GM19452 (cell line): ENCODE results near the gene TOX3.

Experiments
- ATAC-seq: cut with Tn5 transposase; IDR thresholded peaks from one replicate; pipeline ENCODE4 v1.9.1; 2021; ENCODE audit not compliant: unreplicated experiment

The TOX3 gene

GRCh38 chr16:52494145-52494544 is 52.8 kb downstream of the TOX3 start:
- no peak for ATAC-seq

GRCh38 chr16:52492789-52493357 is 54.1 kb downstream of the TOX3 start:
- no peak for ATAC-seq

DNA sequence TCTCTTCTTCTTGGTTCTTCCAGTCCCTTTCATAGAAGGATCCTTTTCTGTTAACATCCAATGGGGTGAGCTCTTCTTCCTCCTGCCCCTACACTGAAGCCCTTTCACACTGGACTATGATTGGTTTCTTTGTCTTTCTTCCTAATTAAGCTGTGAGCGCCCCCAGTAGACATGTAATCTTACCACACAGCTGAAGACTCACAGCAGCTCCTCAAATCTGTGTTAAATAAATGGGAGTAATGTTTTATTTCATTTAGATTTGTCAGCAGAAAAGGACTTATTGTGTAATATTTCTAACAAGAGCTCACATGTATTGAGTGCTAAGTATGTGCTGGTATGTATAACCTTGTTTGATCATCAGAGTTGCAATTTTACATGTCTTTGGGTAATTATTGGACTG is 55.7 kb downstream of the TOX3 start:
- ATAC-seq: no peak

GRCh38 chr16:52489894-52490293 is 57.0 kb downstream of the TOX3 start:
- no peak for ATAC-seq

DNA sequence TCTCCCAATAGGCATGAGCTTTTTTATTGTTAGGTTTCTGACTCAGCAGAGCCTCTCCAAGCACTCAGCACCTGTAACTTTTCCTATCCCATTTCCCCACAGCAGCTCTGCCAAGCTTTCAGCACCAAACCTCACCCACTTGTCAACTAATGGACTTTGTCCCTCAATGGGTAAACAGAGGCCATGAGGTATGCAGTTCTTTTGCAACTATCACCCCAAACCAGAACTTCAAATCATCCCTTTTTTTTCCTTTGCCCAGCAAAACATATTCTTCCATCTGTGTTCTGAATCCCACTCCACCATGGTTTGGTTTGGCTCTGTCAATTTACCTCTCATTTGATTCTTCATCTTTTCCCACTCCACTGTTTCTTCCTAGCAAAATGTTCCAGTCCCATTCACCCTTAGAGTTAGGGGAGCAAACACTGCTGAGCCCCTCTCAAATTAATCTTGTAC is 58.1 kb downstream of the TOX3 start:
- no peak for ATAC-seq

DNA sequence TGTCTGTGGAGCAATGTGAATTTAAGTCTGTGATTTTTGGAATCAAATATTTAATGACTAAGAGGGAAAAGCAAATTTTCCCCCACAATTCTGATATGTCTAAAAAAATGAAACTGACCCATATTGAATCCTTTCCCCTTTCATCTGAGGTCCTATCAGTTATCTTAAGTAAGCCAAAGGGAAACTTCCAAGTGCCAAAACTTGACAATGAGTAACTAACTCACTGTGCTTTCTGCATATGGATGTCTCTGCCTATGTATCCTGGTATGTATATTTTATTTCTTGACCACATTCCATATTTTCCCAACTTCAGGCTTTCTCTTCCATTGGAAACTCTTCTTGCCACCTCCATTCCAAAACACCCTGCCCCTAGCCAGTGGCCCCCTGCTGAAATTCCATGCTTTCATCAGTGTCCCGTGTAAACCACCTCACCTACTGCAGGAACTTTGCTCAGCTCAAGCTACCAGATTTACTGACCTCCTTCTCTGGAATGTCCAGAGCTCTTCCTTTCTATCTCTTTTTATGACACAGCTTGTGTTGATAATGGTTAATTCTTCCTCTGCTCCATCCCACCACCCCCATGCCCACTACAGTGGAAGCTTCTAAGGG is 59.0 kb downstream of the TOX3 start:
- ATAC-seq: no peak

DNA sequence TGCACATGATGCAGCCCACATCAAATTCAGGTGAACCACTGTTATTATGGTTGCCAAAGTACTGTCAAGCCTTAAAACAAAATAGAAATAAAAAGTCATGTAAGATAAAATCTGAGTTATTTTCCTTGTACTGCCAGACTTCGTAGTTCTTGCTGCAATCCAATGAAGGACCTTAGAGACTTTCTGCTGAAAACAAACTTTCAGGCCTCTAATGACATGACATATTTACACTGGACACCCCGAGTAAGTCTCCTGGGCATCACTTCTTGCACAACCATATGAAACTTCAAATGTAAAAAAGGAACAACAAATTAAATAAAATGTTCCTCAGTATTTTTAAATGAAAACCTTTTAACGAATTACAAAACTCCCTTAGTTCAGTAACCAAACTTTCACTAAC is 66.7 kb downstream of the TOX3 start:
- ATAC-seq: no peak

- no peak for ATAC-seq
These were observed 70.8 kb downstream of the TOX3 start for GRCh38 chr16:52476111-52476510.

GRCh38 chr16:52474679-52475078 is 72.3 kb downstream of the TOX3 start:
- no peak for ATAC-seq

DNA sequence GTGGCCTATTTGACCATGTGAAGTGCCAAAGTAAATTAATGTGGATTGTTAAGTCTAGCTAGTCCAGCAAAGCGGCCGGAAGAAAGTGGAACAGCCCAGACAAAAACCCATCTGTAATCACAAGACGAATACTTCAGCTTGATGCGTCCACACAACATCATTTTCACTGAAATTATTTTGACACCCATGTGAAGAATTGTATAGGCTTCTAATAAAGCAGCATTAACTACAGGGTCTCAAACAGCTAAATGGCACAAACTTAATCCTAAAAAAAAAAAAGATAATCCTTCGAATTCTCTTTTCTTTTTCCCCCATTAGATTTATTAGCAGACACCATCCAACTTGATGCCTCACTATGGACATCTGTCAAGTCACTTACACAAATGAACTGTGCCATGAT is 73.8 kb downstream of the TOX3 start:
- ATAC-seq: no peak

DNA sequence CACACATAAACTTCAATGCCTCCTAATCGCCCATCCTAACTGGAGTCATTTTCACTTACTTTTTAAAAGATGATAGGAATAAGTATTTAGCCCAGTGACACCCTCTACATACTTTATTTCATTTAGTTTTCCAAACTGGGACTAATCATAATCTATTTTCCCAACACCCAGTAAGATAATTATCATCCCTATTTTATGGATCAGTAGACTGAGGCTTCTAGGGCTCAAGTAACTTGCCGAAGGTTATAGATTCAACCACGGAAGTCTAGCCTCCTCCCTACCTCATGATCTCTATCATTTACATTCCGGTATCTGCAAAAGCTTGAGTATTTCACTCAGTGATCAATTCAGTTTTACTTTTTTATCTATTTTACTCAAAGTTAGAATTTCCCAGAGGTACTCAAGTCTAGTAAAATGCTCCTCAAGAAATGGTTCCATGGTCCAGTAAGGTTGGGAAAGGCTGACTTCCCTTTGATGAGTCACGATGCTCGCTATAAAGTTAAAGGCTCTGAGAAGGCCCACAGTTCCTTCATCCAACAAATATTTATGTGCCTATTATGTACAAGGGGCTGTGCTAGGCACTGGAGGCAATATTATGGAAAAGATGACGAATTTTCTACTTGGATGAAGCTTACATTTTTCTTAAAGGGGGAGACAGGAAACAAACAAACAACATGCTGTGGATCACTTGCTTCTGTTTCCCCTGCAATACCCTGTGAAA is 75.1 kb downstream of the TOX3 start:
- no peak for ATAC-seq

DNA sequence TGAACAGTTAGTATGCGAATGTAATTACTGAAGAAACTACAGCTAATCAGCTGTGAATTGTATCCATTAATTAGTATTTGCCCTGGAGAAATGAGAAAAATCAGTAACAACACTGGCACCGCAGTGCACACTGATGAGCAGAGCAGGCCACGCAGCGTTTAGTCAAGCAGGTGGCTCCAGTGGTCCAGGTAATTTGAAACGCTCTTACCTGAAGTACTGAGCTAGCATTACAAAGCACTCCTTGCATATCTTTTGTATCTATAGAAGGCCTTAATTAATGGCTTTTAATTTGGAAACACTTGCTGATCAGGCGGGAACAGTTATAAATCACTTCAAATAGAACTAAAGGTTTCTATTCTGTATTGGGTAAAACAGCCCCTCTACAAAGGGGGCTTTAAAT is 76.4 kb downstream of the TOX3 start:
- ATAC-seq: no peak

DNA sequence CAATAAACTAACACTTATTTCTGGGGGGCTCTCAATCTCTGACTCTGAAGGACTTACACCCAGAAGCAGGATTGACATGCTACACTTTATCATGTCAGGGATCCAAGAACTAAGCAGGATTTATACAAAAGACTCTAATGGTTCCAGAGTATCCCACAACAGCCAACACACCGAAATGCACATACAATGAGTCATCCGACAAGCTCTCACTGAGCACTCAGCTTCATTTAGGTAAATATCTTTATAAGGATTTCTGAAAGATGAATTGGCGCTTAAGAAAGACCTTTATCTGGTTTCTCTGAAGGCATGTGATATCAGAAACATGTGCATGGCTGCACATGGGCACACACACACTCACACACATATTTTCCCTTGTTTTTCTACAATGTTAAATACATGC is 77.2 kb downstream of the TOX3 start:
- ATAC-seq: no peak

GRCh38 chr16:52469091-52469490 is 77.9 kb downstream of the TOX3 start:
- ATAC-seq: no peak

- no peak for ATAC-seq
These were observed 79.2 kb downstream of the TOX3 start for GRCh38 chr16:52467753-52468152.

- no peak for ATAC-seq
These were observed 79.9 kb downstream of the TOX3 start for GRCh38 chr16:52466994-52467393.

GRCh38 chr16:52465711-52466267 is 81.2 kb downstream of the TOX3 start:
- no peak for ATAC-seq

- no peak for ATAC-seq
These were observed 83.0 kb downstream of the TOX3 start for GRCh38 chr16:52463904-52464303.

DNA sequence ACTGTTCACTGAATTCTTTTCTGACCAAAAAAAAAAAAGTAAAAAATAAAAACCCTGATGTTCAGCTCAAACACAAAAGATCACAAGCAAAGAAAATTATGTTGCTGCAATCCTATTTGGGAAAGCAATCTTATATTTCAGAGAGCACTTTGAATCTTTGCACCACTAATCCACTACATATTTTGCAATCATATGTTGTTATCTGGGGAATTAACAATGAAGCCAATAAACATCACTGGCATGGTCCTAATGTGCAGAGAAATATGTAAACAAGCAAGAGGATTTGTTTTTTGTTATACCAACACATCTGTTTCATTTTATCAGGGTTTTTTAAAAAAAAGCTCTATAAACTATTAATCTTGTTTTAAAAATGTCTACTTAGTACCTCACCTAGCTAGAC is 84.1 kb downstream of the TOX3 start:
- ATAC-seq: no peak

- ATAC-seq: no peak
These were observed 86.2 kb downstream of the TOX3 start for GRCh38 chr16:52460639-52461178.

GRCh38 chr16:52456368-52456767 is 90.6 kb downstream of the TOX3 start:
- ATAC-seq: no peak
